ENCODE data around the gene INMT. TPM values are rescaled to one million over a fixed set of nuclear protein-coding genes. Genes with fewer than 3 reads are reported as not detected.
A peak's percentile ranks its signal among the peaks of the same experiment; 100 is the strongest.

The INMT gene
- total and polyA plus RNA-seq, 8 donors: 4.2 to 18.7 (median 9.6) TPM

GRCh38 chr7:30799206-30799975 lies 47.5 kb downstream of the INMT start:
- ATAC-seq (peak in 2 of 4 donors; percentile 8 to 11), FAIRE-seq (no peak), DNase-seq (peak in 1 of 6 donors; percentile 9)
- TF ChIP-seq, protein P1, sequence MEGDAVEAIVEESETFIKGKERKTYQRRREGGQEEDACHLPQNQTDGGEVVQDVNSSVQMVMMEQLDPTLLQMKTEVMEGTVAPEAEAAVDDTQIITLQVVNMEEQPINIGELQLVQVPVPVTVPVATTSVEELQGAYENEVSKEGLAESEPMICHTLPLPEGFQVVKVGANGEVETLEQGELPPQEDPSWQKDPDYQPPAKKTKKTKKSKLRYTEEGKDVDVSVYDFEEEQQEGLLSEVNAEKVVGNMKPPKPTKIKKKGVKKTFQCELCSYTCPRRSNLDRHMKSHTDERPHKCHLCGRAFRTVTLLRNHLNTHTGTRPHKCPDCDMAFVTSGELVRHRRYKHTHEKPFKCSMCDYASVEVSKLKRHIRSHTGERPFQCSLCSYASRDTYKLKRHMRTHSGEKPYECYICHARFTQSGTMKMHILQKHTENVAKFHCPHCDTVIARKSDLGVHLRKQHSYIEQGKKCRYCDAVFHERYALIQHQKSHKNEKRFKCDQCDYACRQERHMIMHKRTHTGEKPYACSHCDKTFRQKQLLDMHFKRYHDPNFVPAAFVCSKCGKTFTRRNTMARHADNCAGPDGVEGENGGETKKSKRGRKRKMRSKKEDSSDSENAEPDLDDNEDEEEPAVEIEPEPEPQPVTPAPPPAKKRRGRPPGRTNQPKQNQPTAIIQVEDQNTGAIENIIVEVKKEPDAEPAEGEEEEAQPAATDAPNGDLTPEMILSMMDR (IDR thresholded peaks at IDR 0.05): no peak
- Histone ChIP-seq H3K27ac (no peak overlapping the region), H3K27me3 (no peaks in the 10 kb centered on the region), H3K36me3 (no peaks in the 10 kb centered on the region), H3K4me3 (no peak overlapping the region), H3K9me3 (no peaks in the 10 kb centered on the region), H3K4me1 (peaks cover 0 to 4% (median 0%) of the 10 kb centered on the region in 3 donors)
- intact Hi-C loops (cut with DNase I): loop anchor here in 2 of 3 donors (5.0 to 10.0 kb wide), 2 partner anchors 175 to 178 kb away; no protein-coding TSS in a partner anchor
- WGBS, 2 donors: 86 to 94% methylated on average over 2 of the region's 2 CpGs

GRCh38 chr7:30799976-30800661 lies 48.2 kb downstream of the INMT start:
- peaks cover 0 to 4% (median 0%) of the 10 kb centered on the region in 3 donors for H3K4me1 ChIP-seq
- 67 to 69% methylated on average over 5 of the region's 5 CpGs for WGBS, 2 donors
- H3K9me3 ChIP-seq: no peaks in the 10 kb centered on the region
- intact Hi-C loops (cut with DNase I): loop anchor here (5.0 to 10.0 kb wide), 4 partner anchors 115 to 325 kb away; partner anchors contain the start of gene AQP1 (in 1 of the 3)
- TF ChIP-seq, protein P1 (IDR thresholded peaks at IDR 0.05): no peak
- H3K36me3 ChIP-seq: no peaks in the 10 kb centered on the region
- H3K27ac ChIP-seq: no peak overlapping the region
- H3K4me3 ChIP-seq: no peak overlapping the region
- no peak for DNase-seq
- no peak for FAIRE-seq
- no peaks in the 10 kb centered on the region for H3K27me3 ChIP-seq
- ATAC-seq: no peak

DNA sequence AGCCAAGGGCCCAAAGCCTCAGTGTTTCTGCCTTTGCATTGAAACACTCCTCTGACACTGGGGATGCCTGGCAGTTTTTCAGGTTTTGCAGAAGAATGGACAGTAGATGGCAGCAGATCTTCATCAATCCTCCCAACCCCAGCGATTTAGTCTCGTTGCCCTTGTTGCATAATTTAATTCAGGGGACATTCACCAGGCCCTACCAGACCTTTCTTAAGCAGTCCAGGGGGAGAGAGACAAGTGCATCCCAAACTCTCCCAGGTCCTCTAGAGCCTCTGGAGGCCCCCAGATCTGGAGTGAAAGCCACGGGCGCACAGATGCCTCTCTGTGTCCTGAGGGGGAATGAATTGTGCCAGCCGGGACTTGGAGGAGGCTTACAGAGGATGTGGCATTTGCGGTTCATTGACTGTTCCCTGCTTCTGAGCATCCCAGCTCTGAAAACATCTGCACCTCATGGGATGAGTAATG lies 48.9 kb downstream of the INMT start:
- H3K9me3 ChIP-seq: no peaks in the 10 kb centered on the region
- WGBS, 2 donors: 54 to 57% methylated on average over 6 of the region's 6 CpGs
- FAIRE-seq: no peak
- no peak overlapping the region for H3K27ac ChIP-seq
- H3K4me1 ChIP-seq: peaks cover 0 to 4% (median 0%) of the 10 kb centered on the region in 3 donors
- ATAC-seq: peak; percentile 84 to 91 (median 88)
- intact Hi-C loops (cut with DNase I): loop anchor here in 2 of 3 donors (5.0 to 10.0 kb wide), 3 partner anchors 114 to 324 kb away; partner anchors contain the start of gene AQP1 (in 1 of the 2)
- no peak overlapping the region for H3K4me3 ChIP-seq
- H3K27me3 ChIP-seq: no peaks in the 10 kb centered on the region
- DNase-seq: peak in 3 of 6 donors; percentile 41 to 76 (median 43)
- H3K36me3 ChIP-seq: no peaks in the 10 kb centered on the region
- TF ChIP-seq, protein P1 (IDR thresholded peaks at IDR 0.05): peak in 3 of 4 donors; percentile 40 to 55 (median 42)

GRCh38 chr7:30802812-30803211 lies 50.9 kb downstream of the INMT start:
- intact Hi-C loops (cut with DNase I): loop anchor here in 2 of 3 donors (5.0 to 10.0 kb wide), 3 partner anchors 112 to 322 kb away; partner anchors contain the start of gene AQP1 (in 1 of the 2)
- Histone ChIP-seq H3K27ac (no peak overlapping the region), H3K27me3 (no peaks in the 10 kb centered on the region), H3K4me3 (no peak overlapping the region), H3K9me3 (no peaks in the 10 kb centered on the region), H3K4me1 (no peaks in the 10 kb centered on the region), H3K36me3 (no peaks in the 10 kb centered on the region)
- TF ChIP-seq, protein P1 (IDR thresholded peaks at IDR 0.05): no peak
- no peak for FAIRE-seq
- 87 to 89% methylated on average over 4 of the region's 4 CpGs for WGBS, 2 donors
- ATAC-seq: no peak
- no peak for DNase-seq

All from pancreas (tissue), 10 donors.